Measurements from ENCODE around the gene APBA2.

GRCh38 chr15:29140475-29141307 is 254.9 kb downstream of the APBA2 start:
- TF ChIP-seq GATA2 (IDR thresholded peaks at IDR 0.05; ENCODE audit: low read depth, low read length) (no peak), GATA3 (IDR thresholded peaks at IDR 0.05; ENCODE audit: low read depth, low read length) (no peak)

All from SH-SY5Y (cell line).